Left ventricle myocardium inferior (tissue), 1 donor: ENCODE results near the gene BCO1. TPM values are rescaled to one million over a fixed set of nuclear protein-coding genes. Genes with fewer than 3 reads are reported as not detected.

ENCODE experiments used
- DNase-seq: peaks from one replicate; pipeline ENCODE4 v3.0.0-alpha.2; 2020
- H3K27ac ChIP-seq: fragments of 200-600 bp; replicated peaks from 2 replicates; pipeline ENCODE4 v1.8.0; 2021
- H3K27me3 ChIP-seq: fragments of 200-600 bp; 2 replicates; pipeline ENCODE4 v1.8.0; 2021; ENCODE audit warnings: low read depth
- H3K36me3 ChIP-seq: fragments of 200-600 bp; 2 replicates; pipeline ENCODE4 v1.8.0; 2021
- H3K4me1 ChIP-seq: fragments of 200-600 bp; 2 replicates; pipeline ENCODE4 v1.8.0; 2021
- H3K4me3 ChIP-seq: fragments of 200-600 bp; 2 replicates; pipeline ENCODE4 v1.8.0; 2021; ENCODE audit warnings: mild to moderate bottlenecking, moderate library complexity
- H3K9me3 ChIP-seq: fragments of 200-600 bp; replicated peaks from 2 replicates; pipeline ENCODE4 v1.8.0; 2021
- intact Hi-C: fragments of 100-400 bp; cut with micrococcal nuclease; formaldehyde crosslinking; loops from one replicate; pipeline ENCODE4 v1.11.0; 2022
- total RNA-seq: library from RNA; stranded (reverse); fragmentation: NEBNext Ultra II Directional; extraction: Animal tissue kit (Norgen Biotek cat#: 25700); gene quantifications from one replicate; pipeline ENCODE4 v1.2.1, GENCODE V29; 2021
- TF ChIP-seq, protein P1 (sequence below): fragments of 200-600 bp; IDR thresholded peaks from 2 replicates; pipeline ENCODE4 v1.8.0; 2021; ENCODE audit warnings: antibody characterized with exemption, mild to moderate bottlenecking, borderline replicate concordance
- donor health status: DM: no; HTN: yes; CAD: no; lungs with severe emphysema.

The BCO1 gene
- total RNA-seq, 1 donor from 2014 or later = not detected

DNA sequence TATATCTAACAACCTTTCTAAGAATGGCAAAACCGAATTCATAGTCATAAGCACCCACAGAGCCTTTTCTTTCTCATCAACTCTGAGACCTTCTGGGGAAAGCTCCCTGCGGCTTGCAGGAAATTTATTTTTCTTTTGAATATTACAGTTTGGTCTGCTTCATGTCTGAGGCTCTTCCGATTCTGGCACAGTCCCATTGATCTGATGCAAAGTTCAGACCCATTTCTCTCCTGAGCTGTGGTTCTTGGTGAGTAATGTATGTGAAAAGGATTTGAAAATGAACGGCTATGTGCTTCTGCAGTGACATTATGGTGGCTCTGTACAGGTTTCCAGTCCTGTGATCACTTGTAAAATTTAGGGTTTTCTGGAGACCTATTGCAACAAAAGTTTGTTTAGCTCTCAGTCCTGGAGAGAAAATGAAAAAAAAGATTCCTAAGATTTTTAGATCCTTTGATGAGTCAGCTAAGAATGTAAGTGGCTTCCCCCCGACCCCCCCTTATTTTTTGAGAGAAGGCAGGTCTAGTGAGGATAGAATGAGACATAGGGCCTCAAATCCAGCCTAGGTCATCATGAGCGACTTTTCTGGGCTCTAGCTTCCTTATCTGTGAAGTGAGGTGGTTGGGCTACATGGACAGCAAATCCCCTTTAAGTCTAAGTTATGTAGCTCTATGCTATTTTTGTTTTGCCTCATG is 80.9 kb downstream of the BCO1 start:
- Histone ChIP-seq H3K27me3 (no peaks in the 10 kb centered on the region), H3K4me1 (peaks cover 64% of the 10 kb centered on the region), H3K9me3 (no peaks in the 10 kb centered on the region), H3K27ac (peak overlapping the region; percentile 43), H3K36me3 (no peaks in the 10 kb centered on the region), H3K4me3 (no peak overlapping the region)
- intact Hi-C loops = no loop called here
- TF ChIP-seq, protein P1, sequence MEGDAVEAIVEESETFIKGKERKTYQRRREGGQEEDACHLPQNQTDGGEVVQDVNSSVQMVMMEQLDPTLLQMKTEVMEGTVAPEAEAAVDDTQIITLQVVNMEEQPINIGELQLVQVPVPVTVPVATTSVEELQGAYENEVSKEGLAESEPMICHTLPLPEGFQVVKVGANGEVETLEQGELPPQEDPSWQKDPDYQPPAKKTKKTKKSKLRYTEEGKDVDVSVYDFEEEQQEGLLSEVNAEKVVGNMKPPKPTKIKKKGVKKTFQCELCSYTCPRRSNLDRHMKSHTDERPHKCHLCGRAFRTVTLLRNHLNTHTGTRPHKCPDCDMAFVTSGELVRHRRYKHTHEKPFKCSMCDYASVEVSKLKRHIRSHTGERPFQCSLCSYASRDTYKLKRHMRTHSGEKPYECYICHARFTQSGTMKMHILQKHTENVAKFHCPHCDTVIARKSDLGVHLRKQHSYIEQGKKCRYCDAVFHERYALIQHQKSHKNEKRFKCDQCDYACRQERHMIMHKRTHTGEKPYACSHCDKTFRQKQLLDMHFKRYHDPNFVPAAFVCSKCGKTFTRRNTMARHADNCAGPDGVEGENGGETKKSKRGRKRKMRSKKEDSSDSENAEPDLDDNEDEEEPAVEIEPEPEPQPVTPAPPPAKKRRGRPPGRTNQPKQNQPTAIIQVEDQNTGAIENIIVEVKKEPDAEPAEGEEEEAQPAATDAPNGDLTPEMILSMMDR = no peak
- DNase-seq = no peak

DNA sequence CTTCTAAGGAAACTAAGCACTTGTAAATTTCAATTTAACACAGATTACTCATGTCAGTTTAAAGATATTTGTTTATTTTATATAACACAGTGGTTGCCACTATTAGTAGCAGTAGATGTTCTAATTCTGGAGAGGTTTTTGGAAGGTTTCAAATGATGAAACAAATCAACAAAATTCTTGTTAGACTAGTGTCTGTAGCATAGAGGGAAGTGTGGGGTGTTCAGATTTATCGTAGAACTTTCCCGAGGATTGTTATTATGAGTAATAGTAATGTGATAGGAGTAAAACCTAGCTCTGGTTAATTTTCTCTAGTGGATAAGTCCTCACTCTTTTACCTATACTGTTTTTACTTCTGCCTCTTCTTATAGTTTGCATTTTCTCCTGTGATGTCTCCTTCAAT is 82.5 kb downstream of the BCO1 start:
- no peak overlapping the region for H3K27ac ChIP-seq
- H3K4me1 ChIP-seq = peaks cover 48% of the 10 kb centered on the region
- H3K4me3 ChIP-seq = no peak overlapping the region
- intact Hi-C loops = no loop called here
- no peaks in the 10 kb centered on the region for H3K27me3 ChIP-seq
- DNase-seq = no peak
- H3K9me3 ChIP-seq = no peaks in the 10 kb centered on the region
- TF ChIP-seq, protein P1 = no peak
- H3K36me3 ChIP-seq = no peaks in the 10 kb centered on the region

DNA sequence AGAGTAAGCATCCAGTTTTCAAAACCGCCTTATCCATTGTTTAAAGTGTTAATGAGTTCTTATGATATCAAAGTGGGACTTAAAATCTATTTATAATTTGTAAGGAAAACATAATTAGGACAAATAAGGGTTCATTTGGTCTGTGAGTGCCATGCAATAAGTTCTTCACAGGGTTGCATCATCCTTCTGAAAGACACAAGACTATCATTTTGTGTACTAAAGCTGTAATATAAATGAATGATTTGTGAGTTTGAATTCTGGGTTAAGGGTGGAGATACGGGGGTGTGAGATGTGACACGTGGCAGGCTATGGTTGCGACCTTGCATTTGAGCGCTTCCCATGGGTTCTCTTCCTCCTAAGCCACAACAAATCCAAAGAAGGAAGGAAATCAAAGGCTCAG is 83.0 kb downstream of the BCO1 start:
- no peak for DNase-seq
- no peaks in the 10 kb centered on the region for H3K27me3 ChIP-seq
- no peaks in the 10 kb centered on the region for H3K9me3 ChIP-seq
- no peaks in the 10 kb centered on the region for H3K36me3 ChIP-seq
- intact Hi-C loops = no loop called here
- peaks cover 43% of the 10 kb centered on the region for H3K4me1 ChIP-seq
- TF ChIP-seq, protein P1 = no peak
- H3K4me3 ChIP-seq = no peak overlapping the region
- H3K27ac ChIP-seq = no peak overlapping the region

DNA sequence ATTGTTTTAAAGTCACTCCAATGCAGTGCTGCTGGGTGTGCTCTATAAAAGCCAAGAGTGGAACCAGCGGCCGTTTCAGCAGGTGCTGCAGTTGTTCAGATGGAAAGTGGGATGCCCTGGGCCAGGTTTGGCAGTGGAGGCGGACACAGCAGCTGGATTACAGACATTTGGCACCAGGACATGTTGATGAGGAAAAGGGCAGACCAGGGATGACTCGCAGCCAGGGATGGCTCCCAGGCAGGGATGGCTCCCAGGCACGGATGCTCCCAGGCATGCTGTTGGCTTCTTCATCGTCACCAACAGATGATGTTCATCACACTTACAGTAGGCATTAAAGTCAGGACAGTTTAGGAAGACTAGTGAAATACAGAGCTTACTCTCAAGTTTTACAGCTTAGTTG is 86.3 kb downstream of the BCO1 start:
- Histone ChIP-seq H3K4me3 (no peak overlapping the region), H3K36me3 (no peaks in the 10 kb centered on the region), H3K4me1 (peaks cover 29% of the 10 kb centered on the region), H3K9me3 (no peaks in the 10 kb centered on the region), H3K27ac (no peak overlapping the region), H3K27me3 (no peaks in the 10 kb centered on the region)
- intact Hi-C loops = no loop called here
- TF ChIP-seq, protein P1 = no peak
- no peak for DNase-seq

DNA sequence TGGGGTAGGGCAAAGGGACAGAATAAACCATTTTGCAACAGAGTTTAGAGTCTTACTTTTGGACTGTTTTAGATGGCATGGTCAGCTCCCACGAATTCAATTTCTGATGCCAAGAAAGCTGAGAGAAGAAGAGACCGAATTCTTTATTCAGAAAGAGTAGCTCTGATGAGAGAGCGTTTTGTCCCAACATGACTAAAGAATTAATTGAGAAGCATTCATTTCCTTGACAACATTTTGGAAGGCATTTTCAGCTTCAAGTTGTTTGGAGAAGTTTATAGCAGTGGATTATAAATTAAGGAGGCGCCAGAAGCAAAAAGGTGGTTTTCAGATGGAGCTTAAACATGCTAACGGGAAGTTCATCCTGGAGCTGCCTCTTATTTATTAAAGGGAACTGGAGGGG is 88.5 kb downstream of the BCO1 start:
- H3K27ac ChIP-seq = no peak overlapping the region
- H3K9me3 ChIP-seq = no peaks in the 10 kb centered on the region
- no peak overlapping the region for H3K4me3 ChIP-seq
- TF ChIP-seq, protein P1 = no peak
- H3K27me3 ChIP-seq = no peaks in the 10 kb centered on the region
- DNase-seq = no peak
- intact Hi-C loops = no loop called here
- H3K4me1 ChIP-seq = peaks cover 19% of the 10 kb centered on the region
- H3K36me3 ChIP-seq = peaks cover under 1% of the 10 kb centered on the region
